ENCODE data around the gene CHRDL2.

Gene CHRDL2

DNA sequence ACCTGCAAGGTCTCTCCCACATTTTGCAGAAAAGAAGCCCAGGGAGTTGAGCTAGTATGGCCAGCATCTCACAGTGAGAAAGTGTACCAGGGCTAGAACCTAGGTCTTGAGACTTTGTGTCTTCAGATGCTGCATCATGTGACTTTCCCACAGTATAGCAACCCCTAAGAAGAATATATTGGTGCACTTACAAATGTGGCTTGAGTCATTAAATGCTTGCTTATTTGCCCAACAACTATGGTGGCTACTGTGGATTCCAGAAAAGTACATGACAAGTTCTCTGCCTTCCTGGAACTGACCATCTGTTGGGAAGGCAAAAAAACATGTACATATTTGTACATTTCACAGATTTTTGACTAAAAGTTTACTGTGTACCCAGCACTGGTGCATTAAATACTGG, 83.8 kb downstream of the CHRDL2 start:
- no peak overlapping the region for H3K4me3 ChIP-seq (ENCODE audit: low read depth, low read length)
- no peaks in the 10 kb centered on the region for H3K27me3 ChIP-seq (ENCODE audit: control insufficient read depth, insufficient read depth, low read length)
- no peaks in the 10 kb centered on the region for H3K36me3 ChIP-seq (ENCODE audit: control insufficient read depth, insufficient read depth, low read length)
- H3K4me1 ChIP-seq (ENCODE audit: control insufficient read depth, insufficient read depth, low read length) = peaks cover 4% of the 10 kb centered on the region
- H3K9ac ChIP-seq (ENCODE audit: low read depth, low read length) = no peak overlapping the region
- H3K9me3 ChIP-seq (ENCODE audit: control insufficient read depth, insufficient read depth, low read length) = no peaks in the 10 kb centered on the region

DNA sequence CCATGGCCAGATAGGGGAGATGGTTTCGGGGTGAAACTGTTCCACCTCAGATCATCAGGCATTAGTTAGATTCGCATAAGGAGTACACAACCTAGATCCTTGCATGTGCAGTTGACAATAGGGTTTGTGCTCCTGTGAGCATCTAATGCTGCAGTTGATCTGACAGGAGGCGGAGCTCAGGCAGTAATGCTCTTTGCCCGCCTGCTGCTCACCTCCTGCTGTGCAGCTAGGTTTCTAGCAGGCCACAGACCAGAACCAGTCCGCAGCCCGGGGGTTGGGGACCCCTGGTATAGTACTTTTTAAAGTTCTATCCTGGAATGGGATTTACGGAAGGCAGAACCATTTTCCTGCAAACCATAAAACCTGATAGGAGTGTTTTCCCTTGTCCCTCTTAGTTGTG, 84.3 kb downstream of the CHRDL2 start:
- Histone ChIP-seq H3K36me3 (ENCODE audit: control insufficient read depth, insufficient read depth, low read length) (no peaks in the 10 kb centered on the region), H3K9me3 (ENCODE audit: control insufficient read depth, insufficient read depth, low read length) (no peaks in the 10 kb centered on the region), H3K4me3 (ENCODE audit: low read depth, low read length) (no peak overlapping the region), H3K27me3 (ENCODE audit: control insufficient read depth, insufficient read depth, low read length) (no peaks in the 10 kb centered on the region), H3K4me1 (ENCODE audit: control insufficient read depth, insufficient read depth, low read length) (peaks cover 4% of the 10 kb centered on the region), H3K9ac (ENCODE audit: low read depth, low read length) (no peak overlapping the region)

All from iPS-15b (cell line).